Dendritic cell treated with granulocyte-macrophage colony-stimulating factor and Interleukin-4, amounts not matched to agents 40 ng/mL and 50 ng/mL, for 4 days (primary cell): ENCODE data around the gene SFSWAP.

Source experiments
- H3K27ac Mint-ChIP-seq: one replicate; pipeline ENCODE4 v1.8.0; 2022; ENCODE audit warnings: mild to moderate bottlenecking, mixed read lengths
- H3K27me3 Mint-ChIP-seq: one replicate; pipeline ENCODE4 v1.8.0; 2022; ENCODE audit warnings: mild to moderate bottlenecking, mixed read lengths
- H3K36me3 Mint-ChIP-seq: one replicate; pipeline ENCODE4 v1.8.0; 2022; ENCODE audit warnings: low read depth, mixed read lengths
- H3K4me1 Mint-ChIP-seq: one replicate; pipeline ENCODE4 v1.8.0; 2022; ENCODE audit warnings: low read depth, mixed read lengths
- H3K4me3 Mint-ChIP-seq: one replicate; pipeline ENCODE4 v1.8.0; 2022; ENCODE audit warnings: mild to moderate bottlenecking, moderate library complexity, mixed read lengths
- H3K9me3 Mint-ChIP-seq: one replicate; pipeline ENCODE4 v1.8.0; 2022; ENCODE audit warnings: mixed read lengths
- intact Hi-C: fragments of 100-400 bp; cut with micrococcal nuclease; formaldehyde crosslinking; loops from one replicate; pipeline ENCODE4 v1.15.0; 2022

SFSWAP gene

DNA sequence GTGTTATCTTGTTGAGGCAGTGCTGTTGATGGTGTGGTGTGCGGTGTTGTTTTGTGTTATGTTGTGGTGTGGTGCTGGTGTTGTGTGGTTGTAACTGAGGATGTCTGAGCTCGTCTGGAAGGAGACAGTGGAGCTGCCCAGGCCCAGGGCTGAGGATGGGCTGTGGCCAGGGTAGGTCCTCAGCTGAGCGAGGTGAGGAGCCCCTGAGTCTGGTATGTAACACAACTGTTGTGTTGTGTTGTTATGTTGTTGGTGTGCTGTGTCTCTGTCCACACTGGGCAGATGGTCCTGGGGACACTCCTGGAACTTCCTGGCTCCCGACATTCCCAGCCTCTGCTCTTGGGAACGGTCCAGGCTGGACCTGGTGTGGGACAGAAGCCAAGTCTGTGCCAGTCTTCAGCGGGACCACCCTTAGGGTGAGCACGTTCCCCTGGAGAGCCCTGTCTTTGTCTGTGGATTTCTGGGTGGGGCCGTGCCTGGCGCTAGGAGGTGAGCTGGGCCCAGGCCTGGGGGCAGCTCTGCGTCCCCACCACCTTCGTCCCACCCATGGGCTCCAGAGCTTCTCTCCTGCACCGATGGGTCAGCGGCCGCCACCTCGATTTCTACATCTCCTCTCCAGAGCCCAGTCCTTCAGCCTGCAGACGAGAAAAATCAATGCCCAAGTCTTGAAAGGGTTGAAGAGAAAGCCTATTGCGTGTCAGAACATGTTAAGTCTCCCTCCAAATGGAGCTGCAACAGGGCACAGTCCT is 27.4 kb upstream of the SFSWAP start:
- Mint-ChIP-seq H3K9me3 (peaks cover 1% of the 10 kb centered on the region), H3K4me1 (peaks cover 11% of the 10 kb centered on the region), H3K4me3 (no peak overlapping the region), H3K36me3 (no peaks in the 10 kb centered on the region), H3K27me3 (peaks cover 24% of the 10 kb centered on the region), H3K27ac (no peak overlapping the region)
- intact Hi-C loops, result no loop called here

DNA sequence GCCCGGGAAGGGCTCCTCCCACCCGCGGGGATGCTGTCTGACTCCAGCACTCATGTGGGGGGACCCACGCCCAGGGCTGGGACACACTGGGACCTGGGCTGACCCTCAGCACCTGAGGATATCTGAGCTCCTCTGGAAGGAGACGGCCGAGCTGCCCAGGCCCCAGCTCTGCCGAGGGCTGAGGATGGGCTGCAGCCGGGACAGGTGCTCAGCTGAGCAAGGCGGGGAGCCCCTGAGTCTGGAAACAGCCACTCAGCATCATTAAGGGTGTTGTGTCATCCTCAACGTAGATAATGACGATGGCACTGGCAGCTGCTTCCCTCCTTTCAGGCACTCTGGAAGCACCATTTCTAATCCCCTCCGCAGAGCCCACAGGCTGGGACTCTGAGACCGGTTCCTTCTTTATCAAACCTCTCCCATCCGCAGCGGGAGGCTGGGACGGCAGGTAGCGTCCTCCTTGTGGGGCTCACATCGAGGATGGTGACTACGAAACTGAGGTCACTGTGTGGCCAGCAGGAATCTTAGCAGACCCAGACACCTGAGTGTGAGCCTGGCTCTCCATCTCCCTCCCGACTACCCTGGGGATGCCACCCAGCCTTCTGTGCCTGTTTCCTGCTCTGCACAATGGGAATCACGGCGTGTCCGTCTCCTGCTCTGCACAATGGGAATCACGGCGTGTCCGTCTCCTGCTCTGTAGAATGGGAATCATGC is 26.7 kb upstream of the SFSWAP start:
- intact Hi-C loops, result no loop called here
- Mint-ChIP-seq H3K9me3 (peaks cover 8% of the 10 kb centered on the region), H3K4me1 (peaks cover 11% of the 10 kb centered on the region), H3K36me3 (no peaks in the 10 kb centered on the region), H3K27ac (no peak overlapping the region), H3K27me3 (peaks cover 20% of the 10 kb centered on the region), H3K4me3 (no peak overlapping the region)

DNA sequence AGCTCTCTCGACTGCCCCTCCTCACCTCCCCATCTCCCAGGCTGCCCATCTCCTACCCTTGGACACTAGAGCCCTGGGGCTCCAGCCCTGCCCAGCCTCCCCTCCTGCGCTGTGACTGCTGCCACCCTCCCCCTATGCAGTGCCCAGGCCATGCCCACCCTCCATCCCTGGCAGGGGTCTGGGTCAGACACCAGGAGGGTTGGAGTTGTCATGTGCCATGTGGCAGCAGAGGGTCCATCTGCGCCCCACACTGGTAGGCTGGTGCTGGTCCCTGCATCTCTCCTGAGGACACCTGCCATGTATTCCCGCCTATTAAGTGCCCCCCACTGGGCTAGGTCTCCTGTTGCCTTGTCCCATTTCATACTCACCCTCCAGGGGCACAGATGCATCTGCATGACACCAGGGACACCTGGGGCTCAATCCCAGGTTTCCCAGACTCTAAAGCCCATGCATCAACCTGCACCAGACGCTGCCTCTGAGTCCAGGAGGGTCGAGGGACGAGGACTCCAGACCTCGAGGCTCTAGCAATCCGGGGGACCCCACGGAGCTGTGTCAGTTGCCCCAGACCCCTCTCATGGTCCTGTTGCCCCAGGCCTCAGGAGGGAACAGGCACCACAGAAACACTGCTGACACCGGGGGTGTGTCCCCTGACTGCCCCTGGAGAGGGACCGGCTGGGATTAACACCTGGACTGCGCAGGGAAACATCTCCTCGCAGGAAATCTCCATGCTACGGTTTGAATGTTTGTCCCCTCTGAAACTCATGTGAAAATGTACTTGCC is 23.4 kb upstream of the SFSWAP start:
- H3K36me3 Mint-ChIP-seq, result no peaks in the 10 kb centered on the region
- H3K4me3 Mint-ChIP-seq, result no peak overlapping the region
- intact Hi-C loops, result no loop called here
- H3K27ac Mint-ChIP-seq, result no peak overlapping the region
- peaks cover 5% of the 10 kb centered on the region for H3K4me1 Mint-ChIP-seq
- peaks cover 10% of the 10 kb centered on the region for H3K9me3 Mint-ChIP-seq
- peaks cover 4% of the 10 kb centered on the region for H3K27me3 Mint-ChIP-seq

DNA sequence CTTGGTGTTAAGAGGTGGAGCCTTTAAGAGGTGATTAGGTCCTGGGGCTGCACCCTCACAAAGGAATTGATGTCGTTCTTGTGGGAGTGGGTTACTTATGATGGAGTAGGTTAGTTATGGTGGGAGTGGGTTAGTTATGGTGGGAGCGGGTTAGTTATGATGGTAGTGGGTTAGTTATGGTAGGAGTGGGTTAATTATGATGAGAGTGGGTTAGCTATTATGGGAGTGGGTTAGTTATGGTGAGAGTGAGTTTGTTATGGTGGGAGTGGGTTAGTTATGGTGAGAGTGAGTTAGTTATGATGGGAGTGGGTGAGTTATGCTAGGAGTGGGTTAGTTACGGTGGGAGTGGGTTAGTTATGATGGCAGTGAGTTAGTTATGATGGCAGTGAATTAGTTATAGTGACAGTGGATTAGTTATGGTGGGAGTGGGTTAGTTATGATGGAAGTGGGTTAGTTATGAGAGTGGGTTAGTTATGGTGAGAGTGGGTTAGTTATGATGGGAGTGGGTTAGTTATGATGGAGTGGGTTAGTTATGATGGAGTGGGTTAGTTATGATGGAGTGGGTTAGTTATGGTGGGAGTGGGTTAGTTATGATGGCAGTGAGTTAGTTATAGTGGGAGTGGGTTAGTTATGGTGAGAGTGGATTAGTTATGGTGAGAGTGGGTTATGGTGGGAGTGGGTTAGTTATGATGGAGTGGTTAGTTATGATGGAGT is 22.6 kb upstream of the SFSWAP start:
- H3K36me3 Mint-ChIP-seq, result no peaks in the 10 kb centered on the region
- peaks cover 10% of the 10 kb centered on the region for H3K9me3 Mint-ChIP-seq
- intact Hi-C loops, result no loop called here
- H3K4me1 Mint-ChIP-seq, result no peaks in the 10 kb centered on the region
- peaks cover under 1% of the 10 kb centered on the region for H3K27me3 Mint-ChIP-seq
- no peak overlapping the region for H3K4me3 Mint-ChIP-seq
- no peak overlapping the region for H3K27ac Mint-ChIP-seq

DNA sequence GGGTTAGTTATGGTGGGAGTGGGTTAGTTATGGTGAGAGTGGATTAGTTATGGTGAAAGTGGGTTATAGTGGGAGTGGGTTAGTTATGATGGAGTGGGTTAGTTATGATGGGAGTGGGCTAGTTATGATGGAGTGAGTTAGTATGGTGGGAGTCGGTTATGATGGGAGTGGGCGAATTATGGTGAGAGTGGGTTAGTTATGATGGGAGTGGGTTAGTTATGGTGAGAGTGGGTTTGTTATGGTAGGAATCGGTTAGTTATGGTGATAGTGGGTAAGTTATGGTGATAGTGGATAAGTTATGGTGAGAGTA is 22.1 kb upstream of the SFSWAP start:
- intact Hi-C loops, result no loop called here
- Mint-ChIP-seq H3K4me3 (no peak overlapping the region), H3K36me3 (no peaks in the 10 kb centered on the region)

DNA sequence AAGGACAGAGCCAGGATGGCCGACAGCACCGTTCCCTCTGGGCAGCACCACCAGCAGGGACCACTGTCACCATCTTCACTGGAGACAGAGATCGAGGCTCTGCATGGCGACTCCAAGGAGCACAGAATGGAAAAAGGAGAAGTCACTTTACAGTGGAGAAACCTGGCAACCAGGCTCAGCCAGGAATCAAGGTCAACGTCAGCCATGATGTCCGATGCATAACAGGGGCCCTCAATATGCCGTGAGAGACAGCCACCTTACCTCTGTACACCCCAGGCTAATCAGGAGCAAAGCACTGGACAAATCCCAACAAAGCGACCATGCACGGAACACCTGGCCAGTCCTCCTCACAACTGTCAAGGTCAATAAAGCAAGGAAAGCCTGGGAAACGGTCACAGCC is 20.6 kb upstream of the SFSWAP start:
- Mint-ChIP-seq H3K4me1 (no peaks in the 10 kb centered on the region), H3K27me3 (no peaks in the 10 kb centered on the region), H3K4me3 (no peak overlapping the region), H3K27ac (no peak overlapping the region), H3K36me3 (no peaks in the 10 kb centered on the region), H3K9me3 (peaks cover 10% of the 10 kb centered on the region)
- intact Hi-C loops, result no loop called here

More for the DNA sequence above, 22.1 kb upstream of the SFSWAP start:
- H3K9me3 Mint-ChIP-seq, result peaks cover 10% of the 10 kb centered on the region
- no peaks in the 10 kb centered on the region for H3K27me3 Mint-ChIP-seq
- H3K4me1 Mint-ChIP-seq, result no peaks in the 10 kb centered on the region
- no peak overlapping the region for H3K27ac Mint-ChIP-seq

DNA sequence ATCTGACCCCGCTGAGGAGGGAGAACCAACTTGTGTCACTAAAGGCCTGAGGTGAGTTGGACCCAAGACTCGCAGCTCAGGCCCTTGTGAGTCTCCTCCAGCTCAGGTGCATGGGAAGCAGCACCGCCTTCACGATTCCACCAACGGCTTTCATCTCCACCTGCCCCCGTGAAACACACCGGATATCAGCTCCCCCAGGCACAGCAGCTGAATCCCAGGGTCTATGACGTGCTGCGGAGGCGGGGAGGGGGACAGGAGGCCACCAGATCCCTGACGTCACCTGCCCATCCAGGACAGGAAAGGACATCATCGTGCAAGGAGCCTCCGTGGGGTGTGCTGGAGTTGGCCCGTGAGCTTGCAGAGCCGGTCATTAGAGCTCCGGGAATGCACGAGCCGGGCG is 18.5 kb upstream of the SFSWAP start:
- H3K36me3 Mint-ChIP-seq, result no peaks in the 10 kb centered on the region
- no peak overlapping the region for H3K4me3 Mint-ChIP-seq
- intact Hi-C loops, result no loop called here
- H3K27ac Mint-ChIP-seq, result no peak overlapping the region
- no peaks in the 10 kb centered on the region for H3K4me1 Mint-ChIP-seq
- no peaks in the 10 kb centered on the region for H3K27me3 Mint-ChIP-seq
- peaks cover 10% of the 10 kb centered on the region for H3K9me3 Mint-ChIP-seq

DNA sequence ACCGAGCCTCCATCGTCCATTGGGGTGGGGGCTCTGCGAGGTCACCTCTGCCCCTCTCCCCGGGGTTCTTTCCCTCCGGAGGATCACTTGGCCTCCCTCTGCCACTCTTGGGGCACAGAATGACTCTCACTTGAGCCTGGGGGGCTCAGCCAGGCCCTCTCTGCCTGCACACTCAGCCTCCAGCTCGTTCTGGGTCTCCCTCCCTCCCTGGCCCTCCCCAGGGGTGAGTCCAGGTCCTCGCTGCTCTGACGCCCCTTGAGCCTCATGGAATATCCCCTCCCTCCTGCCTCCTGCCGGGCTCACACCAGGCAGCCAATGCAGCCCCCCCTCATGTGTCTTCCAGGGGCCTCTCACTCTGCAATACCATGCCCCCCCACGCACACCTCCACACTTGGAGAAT is 17.7 kb upstream of the SFSWAP start:
- Mint-ChIP-seq H3K9me3 (peaks cover 10% of the 10 kb centered on the region), H3K27me3 (no peaks in the 10 kb centered on the region), H3K27ac (no peak overlapping the region), H3K4me3 (no peak overlapping the region), H3K36me3 (no peaks in the 10 kb centered on the region), H3K4me1 (peaks cover 3% of the 10 kb centered on the region)
- intact Hi-C loops, result no loop called here

DNA sequence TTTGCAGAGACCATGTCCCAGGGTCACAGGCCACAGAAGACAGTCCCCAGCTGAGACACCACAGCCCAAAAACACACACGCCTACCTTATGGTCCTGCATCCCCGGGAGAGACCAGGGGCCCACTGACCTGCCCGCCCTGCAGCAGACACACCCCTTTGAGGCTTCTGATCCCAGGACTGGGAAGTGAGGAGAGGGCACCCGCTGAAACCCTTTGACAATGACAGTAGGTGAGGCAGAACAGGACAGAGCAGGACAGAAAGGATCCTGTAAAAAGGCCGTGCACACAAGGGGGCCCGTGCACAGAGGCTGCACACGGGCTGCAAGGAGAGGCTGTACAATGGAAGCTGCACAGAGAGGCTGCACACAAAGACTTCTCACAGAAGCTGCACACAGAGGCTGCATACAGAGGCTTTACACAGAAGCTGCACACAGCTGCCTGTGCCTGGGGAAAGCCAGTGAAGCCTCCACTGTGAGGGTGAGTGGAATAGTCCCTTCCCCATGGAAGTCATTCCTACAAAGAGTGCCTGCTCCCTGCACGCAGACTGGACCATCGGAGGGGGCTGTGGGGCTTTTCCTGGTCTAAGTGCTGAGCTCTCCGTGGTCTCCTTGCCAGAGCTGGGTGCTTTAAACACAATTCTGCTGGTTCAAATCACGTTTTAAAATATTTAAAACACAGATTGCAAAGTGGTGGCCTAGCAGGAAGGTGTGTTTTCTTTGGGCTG is 16.6 kb upstream of the SFSWAP start:
- H3K27me3 Mint-ChIP-seq, result no peaks in the 10 kb centered on the region
- H3K4me1 Mint-ChIP-seq, result peaks cover 6% of the 10 kb centered on the region
- no peak overlapping the region for H3K4me3 Mint-ChIP-seq
- H3K9me3 Mint-ChIP-seq, result peaks cover under 1% of the 10 kb centered on the region
- intact Hi-C loops, result no loop called here
- H3K27ac Mint-ChIP-seq, result no peak overlapping the region
- H3K36me3 Mint-ChIP-seq, result no peaks in the 10 kb centered on the region

DNA sequence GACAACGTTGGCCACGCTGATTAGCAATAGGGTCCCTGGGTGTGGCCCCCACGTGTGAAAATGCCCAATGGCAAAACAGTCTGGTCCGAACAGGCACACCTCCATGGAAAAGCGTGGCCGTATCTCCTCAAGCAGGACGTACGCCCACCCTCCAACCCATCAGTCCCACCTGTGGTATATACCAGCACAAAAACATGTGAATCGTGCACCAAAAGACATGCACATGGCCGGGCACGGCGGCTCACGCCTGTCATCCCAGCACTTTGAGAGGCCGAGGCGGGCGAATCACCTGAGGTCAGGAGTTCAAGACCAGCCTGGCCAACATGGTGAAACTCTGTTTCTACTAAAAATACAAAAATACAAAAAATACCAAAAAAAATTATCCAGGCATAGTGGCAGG is 14.9 kb upstream of the SFSWAP start:
- Mint-ChIP-seq H3K36me3 (no peaks in the 10 kb centered on the region), H3K27ac (no peak overlapping the region), H3K27me3 (peaks cover 3% of the 10 kb centered on the region), H3K4me3 (no peak overlapping the region), H3K4me1 (peaks cover 6% of the 10 kb centered on the region), H3K9me3 (no peaks in the 10 kb centered on the region)
- intact Hi-C loops, result no loop called here

DNA sequence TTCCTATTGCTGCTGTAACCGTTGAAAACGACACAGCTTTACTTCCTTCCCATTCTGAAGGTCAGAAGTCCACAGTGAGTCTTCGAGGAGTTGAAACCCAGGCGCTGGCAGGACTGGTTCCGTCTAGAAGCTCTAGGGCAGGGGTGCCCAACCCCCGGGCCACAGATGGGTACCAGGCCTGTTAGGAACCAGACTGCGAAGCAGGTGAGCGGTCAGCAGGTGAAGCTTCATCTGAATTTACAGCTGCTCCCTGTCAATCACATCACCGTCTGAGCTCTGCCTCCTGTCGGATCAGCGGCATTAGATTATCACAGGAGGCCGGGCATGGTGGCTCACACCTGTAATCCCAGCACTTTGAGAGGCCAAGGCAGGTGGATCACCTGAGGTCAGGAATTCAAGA is 12.6 kb upstream of the SFSWAP start:
- intact Hi-C loops, result no loop called here
- Mint-ChIP-seq H3K27me3 (peaks cover 4% of the 10 kb centered on the region), H3K36me3 (no peaks in the 10 kb centered on the region)

DNA sequence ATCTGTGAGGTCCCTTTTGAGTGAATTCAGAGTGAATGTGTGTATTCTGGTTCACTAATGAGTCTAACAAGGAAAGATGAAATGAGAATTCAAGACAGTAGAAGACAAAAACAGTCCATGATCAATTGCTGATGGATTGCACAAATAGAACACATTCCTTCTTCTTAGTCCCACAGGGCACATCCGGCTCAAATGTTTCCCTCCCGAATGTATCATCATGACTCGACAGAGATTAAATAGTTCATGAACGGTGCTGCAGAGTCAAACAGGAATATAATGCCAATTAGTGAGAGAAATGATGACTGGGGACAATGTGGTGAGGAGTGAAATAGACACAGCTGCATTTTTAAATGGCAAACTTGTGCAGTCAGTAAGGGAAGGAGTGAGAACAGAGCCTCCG is 11.5 kb upstream of the SFSWAP start:
- Mint-ChIP-seq H3K27me3 (peaks cover 8% of the 10 kb centered on the region), H3K36me3 (no peaks in the 10 kb centered on the region), H3K9me3 (peaks cover 14% of the 10 kb centered on the region), H3K27ac (no peak overlapping the region), H3K4me1 (peaks cover 6% of the 10 kb centered on the region), H3K4me3 (no peak overlapping the region)
- intact Hi-C loops, result no loop called here

More for the DNA sequence above, 12.6 kb upstream of the SFSWAP start:
- Mint-ChIP-seq H3K4me3 (no peak overlapping the region), H3K4me1 (peaks cover 6% of the 10 kb centered on the region), H3K27ac (no peak overlapping the region), H3K9me3 (peaks cover 2% of the 10 kb centered on the region)

DNA sequence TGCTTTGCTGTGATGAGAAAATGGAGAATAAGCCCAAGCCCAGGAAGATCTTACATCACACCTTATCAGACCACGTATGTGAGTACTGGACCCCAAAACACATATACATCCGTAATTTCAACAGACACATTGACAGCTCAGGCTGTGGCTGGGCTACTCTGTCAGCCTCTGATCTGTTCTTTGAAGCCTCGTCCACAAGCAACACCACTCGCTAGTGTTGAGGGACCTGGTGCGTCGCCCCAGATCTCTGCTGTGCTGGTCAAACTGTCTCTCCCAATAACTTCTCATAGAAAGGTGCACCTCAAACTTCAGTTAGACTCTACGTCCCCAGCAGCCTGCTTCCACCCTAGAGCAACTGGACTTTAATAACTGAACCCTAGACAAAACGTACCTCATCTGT is 10.6 kb upstream of the SFSWAP start:
- peaks cover 6% of the 10 kb centered on the region for H3K4me1 Mint-ChIP-seq
- peaks cover 11% of the 10 kb centered on the region for H3K27me3 Mint-ChIP-seq
- no peak overlapping the region for H3K4me3 Mint-ChIP-seq
- no peaks in the 10 kb centered on the region for H3K36me3 Mint-ChIP-seq
- peaks cover 22% of the 10 kb centered on the region for H3K9me3 Mint-ChIP-seq
- peak overlapping the region; percentile 27 for H3K27ac Mint-ChIP-seq
- intact Hi-C loops, result no loop called here
